ENCODE data around the gene CNTNAP2.

The CNTNAP2 gene

DNA sequence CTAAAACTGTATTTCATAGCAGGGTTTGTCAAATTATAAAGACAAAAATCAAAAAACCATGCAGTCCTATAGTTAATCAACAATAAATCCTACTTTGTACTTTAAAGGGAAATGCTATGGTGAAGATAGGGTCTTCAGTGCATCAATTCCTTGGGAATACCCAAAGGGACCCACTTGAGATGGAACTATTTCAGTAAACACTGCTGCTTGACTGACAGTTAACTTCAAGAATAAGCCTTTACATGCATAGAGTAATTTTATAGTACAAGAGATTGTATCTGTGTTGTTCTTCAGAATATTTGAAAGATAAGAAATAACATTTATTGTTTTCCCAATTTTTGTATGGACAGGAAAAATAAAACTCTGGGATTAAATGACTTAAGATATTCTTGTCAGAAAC lies 1179.6 kb downstream of the CNTNAP2 start:
- DNase-seq = no peak

DNA sequence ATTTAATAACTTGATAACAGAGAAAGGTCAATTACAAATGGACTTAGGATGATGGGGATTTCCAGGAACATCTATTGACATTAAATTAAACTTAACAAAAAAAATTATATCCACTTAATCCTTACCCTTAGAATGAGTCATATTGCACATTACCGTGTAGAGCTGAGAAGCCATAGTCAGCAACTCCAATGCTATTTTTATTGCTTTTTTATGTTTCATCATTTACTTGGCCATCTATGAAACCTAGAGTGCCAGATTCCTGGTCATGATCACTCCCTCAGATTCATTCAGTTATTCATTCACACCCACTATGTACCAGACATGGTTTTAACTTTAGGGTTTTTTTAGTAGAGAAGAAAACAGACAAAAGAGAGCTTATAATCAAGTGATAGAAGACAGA lies 1180.4 kb downstream of the CNTNAP2 start:
- DNase-seq = no peak

DNA sequence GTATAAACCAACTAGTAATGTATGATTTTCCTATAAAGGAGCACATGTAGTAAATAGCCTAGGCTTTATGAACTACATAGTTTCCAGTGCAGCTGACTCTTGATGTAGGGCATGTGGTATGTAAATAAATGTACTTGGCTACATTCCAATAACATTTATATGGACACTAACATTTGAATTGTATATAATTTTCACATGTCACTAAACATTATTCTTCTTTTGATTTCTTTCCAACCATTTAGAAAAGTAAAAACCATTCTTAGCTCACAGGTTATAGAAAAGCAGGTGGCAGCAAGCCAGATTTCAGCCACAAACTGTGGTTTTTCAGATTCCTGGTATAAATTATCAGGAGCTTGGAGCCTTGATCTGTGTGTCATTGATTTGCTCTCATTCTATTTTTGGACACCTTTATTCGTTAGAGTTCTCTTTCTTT lies 1182.0 kb downstream of the CNTNAP2 start:
- no peak for DNase-seq

DNA sequence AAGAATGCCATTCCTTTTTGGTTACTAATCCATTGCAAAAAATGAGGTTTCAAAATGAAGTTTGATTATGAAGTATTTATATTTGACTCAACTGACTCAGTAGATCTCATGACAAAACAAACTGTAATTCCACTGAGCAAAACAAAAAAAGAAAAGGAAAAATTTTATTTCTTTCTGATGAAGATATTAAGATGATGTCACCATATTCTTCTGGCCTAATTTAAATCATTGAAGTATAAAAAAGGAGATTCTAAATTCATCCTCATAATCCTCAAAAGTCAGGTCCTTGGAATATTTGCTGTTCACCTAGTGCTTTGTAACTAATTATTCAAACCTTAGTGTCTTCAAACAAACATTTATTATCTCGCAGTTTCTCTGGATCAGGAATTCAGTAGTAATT lies 1183.7 kb downstream of the CNTNAP2 start:
- no peak for DNase-seq

DNA sequence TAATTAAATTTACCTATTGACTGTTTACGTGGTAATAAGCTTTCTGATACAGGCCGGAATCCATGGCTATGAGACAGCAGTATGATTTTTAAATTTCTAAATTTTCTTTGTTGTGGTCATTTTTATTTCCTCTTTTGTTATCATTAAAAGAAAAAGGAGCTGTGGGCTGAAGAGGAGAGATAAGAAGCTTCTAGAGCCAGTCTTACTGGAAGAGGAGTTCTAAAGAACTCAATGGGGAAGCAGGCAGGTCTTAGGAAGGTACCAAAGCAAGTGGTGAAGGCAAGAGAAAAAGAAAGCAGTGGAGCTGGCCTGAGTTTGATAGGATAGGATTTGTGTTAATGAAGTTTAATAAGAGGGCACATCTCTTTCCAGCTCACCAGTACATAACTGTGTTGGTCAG lies 1187.8 kb downstream of the CNTNAP2 start:
- no peak for DNase-seq

DNA sequence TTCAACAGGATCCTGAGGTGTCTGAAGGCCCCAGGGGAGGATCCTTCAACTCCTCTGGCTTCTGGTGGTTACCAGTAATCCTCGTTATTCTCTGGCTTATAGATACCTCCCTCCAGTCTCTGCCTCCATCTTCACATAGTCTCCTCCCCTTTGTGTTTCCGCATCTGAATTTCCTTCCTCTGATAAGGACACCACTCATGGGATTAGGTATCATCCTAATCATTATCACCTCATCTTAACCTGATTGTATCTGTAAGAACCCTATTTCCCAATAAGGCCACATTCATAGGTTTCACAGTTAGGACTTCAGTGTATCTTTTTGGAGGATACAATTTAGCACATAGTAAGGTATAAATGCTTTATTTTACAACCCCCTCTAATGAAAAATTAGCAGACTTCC lies 1189.2 kb downstream of the CNTNAP2 start:
- no peak for DNase-seq

DNA sequence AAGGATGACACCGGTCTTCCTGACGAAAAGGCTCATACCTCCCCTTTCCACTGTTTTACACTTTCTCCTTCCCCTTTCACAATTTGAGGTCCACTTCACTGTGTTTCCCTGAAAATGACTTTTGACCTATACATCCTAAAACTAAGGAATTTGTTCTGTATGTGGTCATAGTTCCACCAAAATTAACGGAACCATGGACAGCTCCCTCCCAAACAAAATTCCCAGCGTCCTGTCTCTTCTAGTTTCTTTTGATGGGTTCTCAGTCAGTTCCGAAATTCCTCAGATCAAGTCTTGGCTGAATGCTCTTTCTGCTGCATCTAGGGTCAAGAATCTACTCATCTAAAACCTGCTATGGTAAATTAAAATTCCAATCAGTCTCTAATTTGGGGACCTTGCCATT lies 1191.9 kb downstream of the CNTNAP2 start:
- no peak for DNase-seq

DNA sequence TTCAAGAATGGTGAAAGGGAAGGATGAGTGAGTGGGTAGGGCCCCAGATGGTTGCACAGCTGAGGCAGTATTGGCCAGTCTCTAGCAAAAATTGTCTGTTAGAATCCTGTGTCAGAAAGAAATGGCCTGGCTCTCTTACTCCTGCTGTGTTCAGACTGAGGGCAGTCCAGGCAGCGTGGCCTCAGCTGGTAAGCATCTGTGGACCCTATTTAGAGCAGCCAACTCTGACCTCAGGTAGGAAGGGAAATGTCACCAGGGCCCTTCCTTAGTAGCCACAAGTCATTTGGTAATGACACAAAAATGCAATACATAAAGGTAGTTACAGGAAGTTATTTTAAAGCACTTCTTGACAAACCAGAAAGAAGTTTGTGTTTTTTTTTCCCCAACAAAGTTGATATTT lies 1194.7 kb downstream of the CNTNAP2 start:
- DNase-seq = no peak

DNA sequence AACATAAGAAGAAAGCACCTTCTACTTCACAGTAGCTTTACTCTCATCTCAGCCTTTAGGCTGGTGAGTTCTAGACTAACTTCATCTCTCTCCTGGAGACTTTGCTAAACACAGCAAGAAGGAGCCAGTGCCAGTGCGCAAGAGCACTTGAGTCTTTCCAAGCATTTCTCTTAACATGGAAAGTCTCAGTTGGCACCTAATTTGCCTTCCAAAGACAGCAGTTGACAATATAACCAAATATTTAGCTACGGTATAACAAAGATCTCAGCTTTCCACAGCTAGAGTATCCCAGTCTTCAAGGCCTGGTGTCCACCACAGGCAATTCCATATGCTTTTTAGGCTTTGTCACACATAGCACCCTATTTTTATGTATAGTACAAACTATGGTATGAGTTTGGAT lies 1204.9 kb downstream of the CNTNAP2 start:
- no peak for DNase-seq

DNA sequence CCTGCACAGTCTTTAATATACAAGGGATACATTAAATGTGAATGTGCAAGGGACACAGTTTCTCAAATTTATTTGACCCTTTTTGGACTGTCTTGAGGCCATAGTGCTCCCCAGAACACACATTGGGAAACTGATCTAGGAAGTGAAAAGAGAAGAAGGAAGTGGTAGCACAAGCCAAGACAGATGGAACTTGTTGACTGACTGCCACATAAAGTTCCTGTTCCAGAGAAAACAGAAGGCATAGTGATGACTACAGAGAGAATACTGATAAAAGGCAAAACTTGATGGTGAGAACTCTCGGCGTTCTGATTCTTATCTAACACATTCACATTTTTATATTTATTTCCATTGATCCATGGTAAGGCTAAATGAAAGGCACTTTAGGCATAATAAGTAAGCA lies 1216.4 kb downstream of the CNTNAP2 start:
- DNase-seq = no peak

DNA sequence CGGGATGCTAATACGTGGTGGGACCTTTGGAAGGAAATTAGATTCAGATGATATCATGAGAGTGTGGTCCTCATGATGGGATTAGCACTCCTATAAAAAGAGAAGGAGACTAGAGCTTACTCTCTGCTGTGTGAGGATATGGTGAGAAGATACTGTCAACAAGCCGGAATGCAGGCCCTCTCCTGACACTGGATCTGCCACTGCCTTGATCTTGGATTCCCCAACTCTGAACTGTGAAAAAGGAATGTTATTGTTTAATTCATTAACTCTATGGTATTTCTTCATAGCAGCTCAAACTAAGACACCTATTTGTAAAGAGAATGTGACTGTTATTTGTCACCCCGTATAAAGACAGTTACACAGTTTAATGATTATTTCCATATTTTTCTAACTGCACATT lies 1246.5 kb downstream of the CNTNAP2 start:
- no peak for DNase-seq

DNA sequence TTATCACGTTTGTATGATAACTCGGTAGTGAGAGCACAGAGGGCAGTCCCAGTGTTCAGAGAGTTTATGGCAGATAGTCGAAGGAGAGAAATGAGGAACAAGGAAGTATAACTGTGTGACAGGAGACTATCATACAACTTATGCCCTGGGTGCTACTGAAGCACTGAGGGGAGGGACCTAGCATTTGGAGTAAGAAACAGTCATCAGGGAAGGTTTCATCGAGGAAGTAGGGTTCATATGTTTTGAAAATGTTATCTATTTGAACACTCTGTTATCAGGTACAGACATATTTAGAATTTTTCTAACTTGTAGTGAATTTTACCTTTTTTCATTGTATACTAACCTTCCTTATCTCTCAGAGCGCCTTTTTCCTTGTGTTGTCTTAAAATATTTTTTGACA lies 1259.6 kb downstream of the CNTNAP2 start:
- no peak for DNase-seq

DNA sequence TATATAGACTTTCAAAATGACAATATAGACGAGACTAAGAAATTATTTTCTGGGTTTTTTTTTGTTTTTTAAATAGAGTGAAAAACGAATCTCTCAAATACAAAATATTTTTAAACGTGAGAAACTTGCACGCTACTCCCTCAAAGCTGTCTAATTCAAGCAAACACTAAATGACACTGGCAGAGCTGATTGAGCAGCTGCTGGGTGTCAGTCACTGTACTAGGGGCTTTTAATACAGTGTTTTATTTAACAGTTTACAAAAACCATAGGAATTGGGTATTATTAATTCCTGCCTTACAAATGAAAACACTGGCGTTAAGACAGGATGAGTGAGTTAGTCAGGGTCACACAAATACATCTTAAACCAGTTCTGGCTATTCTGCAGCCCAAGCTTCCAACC lies 1264.3 kb downstream of the CNTNAP2 start:
- DNase-seq = no peak

DNA sequence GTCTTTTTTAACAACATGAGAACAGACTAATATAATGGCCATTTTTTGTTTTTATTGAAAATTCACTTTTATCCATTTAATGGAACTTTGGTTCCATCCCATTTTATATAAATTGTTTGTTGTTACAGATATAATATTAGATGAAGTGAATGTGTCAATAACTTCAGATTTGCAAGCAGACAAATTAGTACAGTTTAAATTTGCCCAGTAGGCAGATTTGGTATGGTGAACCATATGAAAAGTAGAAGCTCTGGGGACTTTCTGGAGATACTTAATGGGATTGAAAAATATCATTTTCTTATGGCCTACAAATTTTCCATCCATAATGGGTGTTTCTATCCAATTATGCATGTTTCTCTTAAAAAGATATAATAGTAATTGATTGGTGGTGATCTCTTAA lies 1277.7 kb downstream of the CNTNAP2 start:
- DNase-seq = no peak

DNA sequence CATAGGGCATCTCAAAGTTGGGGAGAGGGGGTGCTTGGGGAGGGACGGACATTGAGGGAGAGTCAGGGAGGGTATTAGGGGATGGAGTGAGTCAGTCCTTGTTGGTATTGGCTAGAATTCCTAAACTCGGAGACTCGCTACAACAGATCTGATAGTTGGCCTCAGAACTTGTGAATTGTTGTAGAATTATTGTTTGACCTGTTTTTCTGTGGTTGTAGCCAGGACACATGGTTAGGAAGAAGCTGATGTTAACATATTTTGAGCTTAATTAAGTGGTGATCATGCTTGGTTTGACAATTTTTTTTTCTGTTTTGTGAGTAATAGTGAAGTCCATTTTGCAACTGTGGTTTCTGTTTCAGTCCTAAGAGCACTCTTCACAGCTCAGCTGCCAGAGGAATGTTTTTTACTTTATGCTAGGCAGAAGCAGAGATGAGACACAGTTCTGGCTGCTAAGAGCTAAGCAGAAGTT lies 1283.7 kb downstream of the CNTNAP2 start:
- DNase-seq = no peak

DNA sequence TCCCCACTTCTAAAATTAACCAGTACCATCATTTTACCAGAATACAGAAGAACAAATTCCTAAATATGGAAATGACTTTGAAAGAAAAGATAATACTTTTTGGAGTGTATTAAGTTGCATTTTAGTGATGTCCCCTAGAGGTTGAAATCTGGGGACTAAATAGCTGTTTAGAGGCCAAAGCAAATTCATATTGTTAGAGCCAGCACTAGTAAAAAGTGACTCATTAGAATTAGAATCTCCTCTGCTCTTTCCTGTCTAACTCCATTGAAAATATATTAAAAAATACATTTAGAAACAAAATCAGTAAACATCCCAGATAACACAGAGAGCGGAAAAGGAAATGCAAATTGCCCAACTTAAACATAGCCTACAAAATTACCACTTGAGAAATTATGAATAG lies 1284.3 kb downstream of the CNTNAP2 start:
- no peak for DNase-seq

DNA sequence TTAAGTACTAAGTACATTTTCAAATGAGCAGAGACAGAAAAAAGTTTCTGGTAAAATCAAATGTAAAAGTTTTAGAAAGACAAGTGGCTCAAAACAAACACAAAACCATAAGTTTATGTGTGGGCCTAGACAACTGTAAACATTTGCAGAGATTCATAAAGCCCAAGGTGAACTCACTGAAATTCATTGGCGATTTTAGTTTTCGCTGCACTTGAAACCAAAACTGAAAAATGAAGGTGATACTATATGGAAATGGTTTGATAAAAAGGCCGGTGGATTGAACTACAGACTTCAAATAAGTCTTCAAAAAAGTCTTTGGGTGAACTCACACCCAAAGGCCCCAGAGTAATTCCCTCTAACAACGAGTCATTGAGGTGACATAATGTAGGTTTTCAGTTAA lies 1289.0 kb downstream of the CNTNAP2 start:
- DNase-seq = no peak

DNA sequence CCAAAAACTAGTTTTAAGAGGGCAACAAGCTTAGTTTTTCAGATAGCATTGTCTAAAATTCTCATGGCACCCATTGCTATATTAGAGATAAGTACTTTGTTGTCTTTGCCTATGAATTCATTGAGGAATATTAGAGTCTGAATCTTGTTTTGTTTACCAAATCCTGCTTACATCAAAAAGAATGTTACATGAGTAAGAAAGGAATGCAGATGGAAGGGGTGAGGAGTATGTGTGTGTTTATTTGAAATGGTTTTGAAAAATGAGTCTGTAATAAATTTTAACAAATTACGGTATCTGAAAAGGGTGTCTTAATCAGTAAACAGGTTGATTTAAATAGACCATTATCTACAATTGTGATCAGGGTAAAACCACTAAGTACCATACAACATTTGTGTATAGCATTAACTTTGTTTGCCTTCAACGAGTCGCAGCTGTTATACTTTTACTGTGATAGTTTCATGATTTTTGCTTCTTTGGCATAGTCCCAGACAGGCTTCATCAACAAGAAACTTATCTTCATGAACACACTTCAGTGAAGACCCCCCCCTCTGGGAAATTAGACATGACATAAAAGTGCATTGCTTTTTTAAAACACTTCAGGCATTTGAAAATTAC lies 1290.0 kb downstream of the CNTNAP2 start:
- DNase-seq = no peak

DNA sequence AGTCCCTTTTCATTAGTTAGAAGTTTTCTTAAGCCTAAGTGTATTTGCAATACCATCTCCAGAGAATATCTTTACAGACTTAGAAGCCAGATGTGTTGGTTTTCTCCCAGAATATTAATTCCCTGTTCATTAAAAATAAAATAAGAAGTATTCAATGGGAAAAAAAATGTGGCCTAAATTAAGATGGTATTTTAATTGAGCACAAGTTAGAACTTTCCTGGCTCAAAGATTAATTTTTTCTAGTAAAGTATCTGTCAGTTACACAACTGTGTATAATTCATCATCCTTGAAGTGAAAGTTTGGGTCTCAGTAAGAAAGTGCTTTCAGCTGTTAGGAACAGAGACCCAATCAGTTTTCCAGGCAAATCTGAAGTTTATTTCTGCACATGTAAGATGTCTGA lies 1294.5 kb downstream of the CNTNAP2 start:
- DNase-seq = no peak

DNA sequence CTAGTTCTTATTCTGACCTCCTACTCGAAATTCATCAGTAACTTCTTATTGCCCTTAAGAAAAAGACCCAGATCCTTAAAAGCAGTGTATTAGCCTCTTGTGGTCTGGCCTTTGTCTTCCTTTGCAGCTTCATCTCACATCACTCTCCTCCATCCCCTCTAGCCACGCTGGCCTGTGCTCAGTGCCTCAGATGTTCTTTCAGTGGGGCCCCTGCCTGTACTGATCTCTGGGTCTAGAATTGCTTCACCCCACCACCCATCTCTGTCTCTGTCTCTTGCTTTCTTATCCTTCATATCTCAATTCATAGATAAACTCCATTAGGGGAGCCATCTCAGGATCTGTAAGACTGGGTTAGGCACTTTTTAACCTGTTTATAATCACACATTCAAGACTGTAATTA lies 1295.5 kb downstream of the CNTNAP2 start:
- no peak for DNase-seq

DNA sequence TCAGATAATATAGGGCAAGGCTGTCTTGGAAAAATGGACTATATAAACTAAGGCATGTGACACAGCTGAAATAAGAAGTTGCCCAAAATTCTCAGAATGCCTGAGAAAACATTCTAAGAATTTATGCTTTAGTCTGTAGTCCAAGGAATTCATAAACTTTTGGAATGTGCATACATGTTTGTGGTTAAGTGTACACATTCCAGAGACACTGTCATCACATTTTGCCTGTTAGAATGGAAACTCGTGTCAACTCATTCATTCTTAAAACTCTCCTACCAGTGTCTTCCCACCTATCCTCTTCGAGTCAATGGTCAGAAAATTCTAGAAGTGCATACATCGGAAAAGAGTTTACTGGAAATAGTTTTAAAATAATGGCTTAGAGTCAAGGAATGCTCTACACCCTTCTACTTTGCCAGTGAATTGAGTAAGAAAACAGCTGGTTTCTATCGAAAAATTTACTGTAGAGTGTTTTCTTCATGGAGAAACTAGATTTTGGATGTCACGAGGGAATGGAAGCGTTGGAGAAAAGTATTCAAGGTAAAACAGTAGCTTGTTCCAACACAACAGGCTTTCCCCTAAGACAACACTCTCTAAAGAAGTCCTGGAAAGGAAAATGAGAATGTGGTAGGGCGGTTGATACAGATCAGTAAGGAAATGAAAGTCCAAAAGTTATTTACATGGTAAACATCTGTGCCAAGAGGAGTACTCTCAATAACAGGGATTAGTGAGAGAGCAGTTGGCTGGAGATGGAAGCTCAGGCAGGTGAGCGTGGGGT lies 1296.4 kb downstream of the CNTNAP2 start:
- no peak for DNase-seq

DNA sequence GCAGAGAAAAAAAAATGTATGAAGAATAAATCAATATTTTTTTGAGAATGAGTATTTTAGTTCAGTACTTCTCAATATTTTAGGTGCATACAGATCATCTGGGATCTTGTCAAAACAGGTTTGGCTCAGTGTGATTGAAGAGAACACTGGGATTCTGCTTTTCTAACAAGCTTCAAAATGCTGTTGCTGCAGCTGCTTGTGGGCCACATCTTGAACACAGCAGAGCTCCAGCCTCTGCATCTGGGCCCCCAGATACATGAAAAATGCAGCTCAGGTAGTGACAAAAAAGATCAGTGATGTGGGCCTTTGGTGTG lies 1296.9 kb downstream of the CNTNAP2 start:
- no peak for DNase-seq

DNA sequence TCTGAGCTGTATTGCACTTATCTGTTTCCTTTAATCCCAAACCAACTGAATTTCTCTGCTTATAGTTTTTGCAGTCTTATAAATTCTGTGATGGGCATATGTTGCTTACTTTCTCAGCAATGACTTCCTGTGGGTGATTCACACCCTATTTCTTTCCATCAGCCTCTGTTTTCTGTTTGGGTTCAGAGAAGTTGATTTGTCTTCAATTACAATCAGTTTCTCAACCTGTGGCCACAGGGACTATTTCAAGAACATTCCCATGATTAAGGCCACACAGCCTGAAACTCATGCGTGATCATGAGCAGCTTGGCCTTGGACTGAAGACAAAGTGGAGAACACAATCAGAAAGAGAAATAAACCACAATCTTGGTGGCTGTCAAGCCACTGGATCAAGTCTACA lies 1299.4 kb downstream of the CNTNAP2 start:
- DNase-seq = no peak

DNA sequence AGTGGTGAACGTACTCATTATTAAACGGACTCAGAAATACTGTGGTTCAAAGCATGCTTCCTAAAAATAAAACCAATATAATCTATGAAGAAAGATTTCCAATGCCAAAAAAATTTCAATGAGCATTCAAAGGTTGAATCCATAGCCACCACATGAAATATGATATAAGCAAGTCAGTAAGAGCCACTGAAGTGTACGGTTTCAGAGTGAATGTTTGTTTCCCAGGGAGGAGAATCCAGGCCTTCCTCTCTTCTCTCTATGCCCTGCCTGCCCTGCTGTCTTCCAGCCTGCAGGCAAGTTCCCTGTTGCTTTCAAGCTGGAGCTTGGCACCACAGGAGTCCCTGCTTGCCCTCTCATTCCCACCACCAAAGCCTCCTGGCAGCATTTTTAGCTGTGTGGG lies 1302.4 kb downstream of the CNTNAP2 start:
- no peak for DNase-seq

DNA sequence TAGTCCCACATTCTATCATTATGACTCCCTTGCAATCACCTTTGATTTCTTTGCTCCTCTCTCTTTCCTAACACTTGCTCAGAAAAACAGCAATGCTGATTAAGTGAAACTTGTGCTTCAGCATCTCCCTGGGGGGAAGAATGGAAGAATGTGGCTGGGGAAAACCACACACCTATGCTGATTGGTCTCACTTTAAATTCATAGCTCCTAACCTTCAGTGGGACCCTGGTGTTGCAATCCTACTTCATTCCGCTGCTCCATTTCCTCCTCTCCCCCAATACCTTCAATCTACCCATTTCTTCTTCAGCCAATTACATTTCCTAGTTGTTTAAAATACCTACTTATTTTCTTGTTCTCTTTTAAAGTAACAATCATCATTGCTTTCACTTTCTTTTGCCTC lies 1307.3 kb downstream of the CNTNAP2 start:
- no peak for DNase-seq
